HepG2 (cell line): ENCODE results near the gene WDR48.

Experiments
- EP300 ChIP-seq, 3 experiments: sonication (generic) in 1 of 3; formaldehyde crosslinking in 1 of 3; IDR thresholded peaks; 2 replicates each; pipeline versions ENCODE4 v1.5.1 to v1.6.1; 2011 to 2020; ENCODE audit warnings: low read depth in 2 of 3, low read length in 2 of 3, borderline replicate concordance in 1 of 3, improper control_type of control experiment in 1 of 3, mild to moderate bottlenecking in 1 of 3, missing genetic modification reagents in 1 of 3, moderate library complexity in 1 of 3
- FOXA1 ChIP-seq, 2 experiments: fragments of 450-650 bp in 1 of 2; sonication (generic) in 1 of 2; formaldehyde crosslinking in 1 of 2; IDR thresholded peaks; 2 replicates each; pipeline versions ENCODE4 v1.4.0 to v1.6.1; 2016 to 2020; ENCODE audit warnings: missing genetic modification reagents in 1 of 2
- FOXK2 ChIP-seq: fragments of 450-650 bp; IDR thresholded peaks from 2 replicates; pipeline ENCODE4 v1.6.1; 2016
- NCOR1 ChIP-seq: fragments of 200-600 bp; sonication (generic); IDR thresholded peaks from 2 replicates; pipeline ENCODE4 v1.7.0; 2017; ENCODE audit warnings: antibody characterized with exemption, low read length, borderline replicate concordance
- NR1H2 ChIP-seq: sonication (generic); formaldehyde crosslinking; IDR thresholded peaks from 2 replicates; pipeline ENCODE4 v1.8.1; 2022; ENCODE audit warnings: low read depth, missing genetic modification reagents, borderline replicate concordance
- RBFOX2 ChIP-seq: fragments of 200-400 bp; formaldehyde crosslinking; IDR thresholded peaks from 2 replicates; pipeline ENCODE4 v1.6.1; 2017; ENCODE audit warnings: low read depth, mild to moderate bottlenecking, low read length
- RFX5 ChIP-seq: IDR thresholded peaks from 2 replicates; pipeline ENCODE4 v1.6.1; 2011; ENCODE audit warnings: low read depth, low read length, improper control_type of control experiment
- ZFP36 ChIP-seq: fragments of 150-350 bp; IDR thresholded peaks from 2 replicates; pipeline ENCODE4 v1.6.1; 2018; ENCODE audit warnings: borderline replicate concordance, low read length, low read depth; ENCODE audit not compliant: partially characterized antibody
- ZNF329 ChIP-seq: sonication (generic); formaldehyde crosslinking; IDR thresholded peaks from 2 replicates; pipeline ENCODE4 v1.9.0; 2021; ENCODE audit warnings: low read depth, mild to moderate bottlenecking, missing genetic modification reagents
- ZNF629 ChIP-seq: sonication (generic); formaldehyde crosslinking; conservative IDR thresholded peaks from 2 replicates; pipeline ENCODE4 v1.5.0; 2020; ENCODE audit warnings: missing genetic modification reagents
- TF ChIP-seq, protein P1 (sequence below), 2 experiments: IDR thresholded peaks; 2 replicates each; pipeline ENCODE4 v1.6.1; 2011 to 2012; ENCODE audit warnings: low read length in 2 of 2, borderline replicate concordance in 1 of 2, low read depth in 1 of 2, mild to moderate bottlenecking in 1 of 2, moderate library complexity in 1 of 2
- TF ChIP-seq, protein P2 (sequence below): sonication (generic); formaldehyde crosslinking; IDR thresholded peaks from 2 replicates; pipeline ENCODE4 v1.9.0; 2021; ENCODE audit warnings: missing genetic modification reagents, borderline replicate concordance
- TF ChIP-seq, protein P3 (sequence below): conservative IDR thresholded peaks from 2 replicates; pipeline ENCODE4 v1.6.1; 2018; ENCODE audit warnings: missing genetic modification reagents
- TF ChIP-seq, protein P4 (sequence below): sonication (generic); formaldehyde crosslinking; IDR thresholded peaks from 2 replicates; pipeline ENCODE4 v1.5.1; 2020; ENCODE audit warnings: mild to moderate bottlenecking, missing genetic modification reagents, moderate library complexity

DNA sequence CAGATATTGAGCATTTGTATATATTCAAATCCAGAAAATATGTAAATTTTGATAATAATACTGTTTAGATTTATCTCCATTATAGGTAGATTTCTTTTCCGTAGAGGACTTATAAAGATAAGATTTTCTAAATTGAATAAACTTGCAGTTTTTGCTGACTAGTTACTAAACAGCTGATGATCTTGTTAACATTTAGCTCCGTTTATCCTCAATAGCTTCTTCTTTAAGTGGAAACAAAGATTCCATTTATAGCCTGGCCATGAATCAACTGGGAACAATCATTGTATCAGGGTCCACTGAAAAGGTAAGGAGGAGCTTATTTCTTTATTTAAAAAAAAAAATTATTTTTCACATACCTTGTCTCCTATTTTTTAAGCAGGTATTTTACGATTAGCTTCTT, 16.7 kb downstream of the WDR48 start:
- TF ChIP-seq, protein P1, sequence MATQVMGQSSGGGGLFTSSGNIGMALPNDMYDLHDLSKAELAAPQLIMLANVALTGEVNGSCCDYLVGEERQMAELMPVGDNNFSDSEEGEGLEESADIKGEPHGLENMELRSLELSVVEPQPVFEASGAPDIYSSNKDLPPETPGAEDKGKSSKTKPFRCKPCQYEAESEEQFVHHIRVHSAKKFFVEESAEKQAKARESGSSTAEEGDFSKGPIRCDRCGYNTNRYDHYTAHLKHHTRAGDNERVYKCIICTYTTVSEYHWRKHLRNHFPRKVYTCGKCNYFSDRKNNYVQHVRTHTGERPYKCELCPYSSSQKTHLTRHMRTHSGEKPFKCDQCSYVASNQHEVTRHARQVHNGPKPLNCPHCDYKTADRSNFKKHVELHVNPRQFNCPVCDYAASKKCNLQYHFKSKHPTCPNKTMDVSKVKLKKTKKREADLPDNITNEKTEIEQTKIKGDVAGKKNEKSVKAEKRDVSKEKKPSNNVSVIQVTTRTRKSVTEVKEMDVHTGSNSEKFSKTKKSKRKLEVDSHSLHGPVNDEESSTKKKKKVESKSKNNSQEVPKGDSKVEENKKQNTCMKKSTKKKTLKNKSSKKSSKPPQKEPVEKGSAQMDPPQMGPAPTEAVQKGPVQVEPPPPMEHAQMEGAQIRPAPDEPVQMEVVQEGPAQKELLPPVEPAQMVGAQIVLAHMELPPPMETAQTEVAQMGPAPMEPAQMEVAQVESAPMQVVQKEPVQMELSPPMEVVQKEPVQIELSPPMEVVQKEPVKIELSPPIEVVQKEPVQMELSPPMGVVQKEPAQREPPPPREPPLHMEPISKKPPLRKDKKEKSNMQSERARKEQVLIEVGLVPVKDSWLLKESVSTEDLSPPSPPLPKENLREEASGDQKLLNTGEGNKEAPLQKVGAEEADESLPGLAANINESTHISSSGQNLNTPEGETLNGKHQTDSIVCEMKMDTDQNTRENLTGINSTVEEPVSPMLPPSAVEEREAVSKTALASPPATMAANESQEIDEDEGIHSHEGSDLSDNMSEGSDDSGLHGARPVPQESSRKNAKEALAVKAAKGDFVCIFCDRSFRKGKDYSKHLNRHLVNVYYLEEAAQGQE (IDR thresholded peaks at IDR 0.05; ENCODE audit: borderline replicate concordance in 1 of 2, low read depth in 1 of 2, low read length in 2 of 2): no peak
- TF ChIP-seq, protein P2, sequence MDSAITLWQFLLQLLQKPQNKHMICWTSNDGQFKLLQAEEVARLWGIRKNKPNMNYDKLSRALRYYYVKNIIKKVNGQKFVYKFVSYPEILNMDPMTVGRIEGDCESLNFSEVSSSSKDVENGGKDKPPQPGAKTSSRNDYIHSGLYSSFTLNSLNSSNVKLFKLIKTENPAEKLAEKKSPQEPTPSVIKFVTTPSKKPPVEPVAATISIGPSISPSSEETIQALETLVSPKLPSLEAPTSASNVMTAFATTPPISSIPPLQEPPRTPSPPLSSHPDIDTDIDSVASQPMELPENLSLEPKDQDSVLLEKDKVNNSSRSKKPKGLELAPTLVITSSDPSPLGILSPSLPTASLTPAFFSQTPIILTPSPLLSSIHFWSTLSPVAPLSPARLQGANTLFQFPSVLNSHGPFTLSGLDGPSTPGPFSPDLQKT: no peak
- TF ChIP-seq FOXA1 (IDR thresholded peaks at IDR 0.05): no peak
- TF ChIP-seq FOXA1 (CRISPR knock-in tag; IDR thresholded peaks at IDR 0.05): no peak
- no peak for TF ChIP-seq NR1H2 (CRISPR knock-in tag)
- no peak for TF ChIP-seq RFX5
- no peak for TF ChIP-seq FOXK2
- no peak for TF ChIP-seq NCOR1
- TF ChIP-seq EP300 (IDR thresholded peaks at IDR 0.05; ENCODE audit: low read depth in 2 of 2, low read length in 2 of 2): no peak
- no peak for TF ChIP-seq EP300 (CRISPR knock-in tag; IDR thresholded peaks at IDR 0.05; ENCODE audit: borderline replicate concordance)
- TF ChIP-seq RBFOX2: no peak
- TF ChIP-seq ZNF629 (CRISPR knock-in tag): no peak
- TF ChIP-seq ZNF329 (CRISPR knock-in tag): no peak
- TF ChIP-seq, protein P3, sequence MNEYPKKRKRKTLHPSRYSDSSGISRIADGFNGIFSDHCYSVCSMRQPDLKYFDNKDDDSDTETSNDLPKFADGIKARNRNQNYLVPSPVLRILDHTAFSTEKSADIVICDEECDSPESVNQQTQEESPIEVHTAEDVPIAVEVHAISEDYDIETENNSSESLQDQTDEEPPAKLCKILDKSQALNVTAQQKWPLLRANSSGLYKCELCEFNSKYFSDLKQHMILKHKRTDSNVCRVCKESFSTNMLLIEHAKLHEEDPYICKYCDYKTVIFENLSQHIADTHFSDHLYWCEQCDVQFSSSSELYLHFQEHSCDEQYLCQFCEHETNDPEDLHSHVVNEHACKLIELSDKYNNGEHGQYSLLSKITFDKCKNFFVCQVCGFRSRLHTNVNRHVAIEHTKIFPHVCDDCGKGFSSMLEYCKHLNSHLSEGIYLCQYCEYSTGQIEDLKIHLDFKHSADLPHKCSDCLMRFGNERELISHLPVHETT (CRISPR knock-in tag): no peak
- no peak for TF ChIP-seq ZFP36
- TF ChIP-seq, protein P4, sequence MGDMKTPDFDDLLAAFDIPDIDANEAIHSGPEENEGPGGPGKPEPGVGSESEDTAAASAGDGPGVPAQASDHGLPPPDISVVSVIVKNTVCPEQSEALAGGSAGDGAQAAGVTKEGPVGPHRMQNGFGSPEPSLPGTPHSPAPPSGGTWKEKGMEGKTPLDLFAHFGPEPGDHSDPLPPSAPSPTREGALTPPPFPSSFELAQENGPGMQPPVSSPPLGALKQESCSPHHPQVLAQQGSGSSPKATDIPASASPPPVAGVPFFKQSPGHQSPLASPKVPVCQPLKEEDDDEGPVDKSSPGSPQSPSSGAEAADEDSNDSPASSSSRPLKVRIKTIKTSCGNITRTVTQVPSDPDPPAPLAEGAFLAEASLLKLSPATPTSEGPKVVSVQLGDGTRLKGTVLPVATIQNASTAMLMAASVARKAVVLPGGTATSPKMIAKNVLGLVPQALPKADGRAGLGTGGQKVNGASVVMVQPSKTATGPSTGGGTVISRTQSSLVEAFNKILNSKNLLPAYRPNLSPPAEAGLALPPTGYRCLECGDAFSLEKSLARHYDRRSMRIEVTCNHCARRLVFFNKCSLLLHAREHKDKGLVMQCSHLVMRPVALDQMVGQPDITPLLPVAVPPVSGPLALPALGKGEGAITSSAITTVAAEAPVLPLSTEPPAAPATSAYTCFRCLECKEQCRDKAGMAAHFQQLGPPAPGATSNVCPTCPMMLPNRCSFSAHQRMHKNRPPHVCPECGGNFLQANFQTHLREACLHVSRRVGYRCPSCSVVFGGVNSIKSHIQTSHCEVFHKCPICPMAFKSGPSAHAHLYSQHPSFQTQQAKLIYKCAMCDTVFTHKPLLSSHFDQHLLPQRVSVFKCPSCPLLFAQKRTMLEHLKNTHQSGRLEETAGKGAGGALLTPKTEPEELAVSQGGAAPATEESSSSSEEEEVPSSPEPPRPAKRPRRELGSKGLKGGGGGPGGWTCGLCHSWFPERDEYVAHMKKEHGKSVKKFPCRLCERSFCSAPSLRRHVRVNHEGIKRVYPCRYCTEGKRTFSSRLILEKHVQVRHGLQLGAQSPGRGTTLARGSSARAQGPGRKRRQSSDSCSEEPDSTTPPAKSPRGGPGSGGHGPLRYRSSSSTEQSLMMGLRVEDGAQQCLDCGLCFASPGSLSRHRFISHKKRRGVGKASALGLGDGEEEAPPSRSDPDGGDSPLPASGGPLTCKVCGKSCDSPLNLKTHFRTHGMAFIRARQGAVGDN: no peak
